ENCODE data around the gene GRIK1. TPM values are rescaled to one million over a fixed set of nuclear protein-coding genes. Genes with fewer than 3 reads are reported as not detected.
A peak's percentile ranks its signal among the peaks of the same experiment; 100 is the strongest.

GRIK1 gene
- polyA plus RNA-seq, 1 donor (not counting 4 experiments of a cell fraction or from before 2014, with no cell fraction given) = not detected

DNA sequence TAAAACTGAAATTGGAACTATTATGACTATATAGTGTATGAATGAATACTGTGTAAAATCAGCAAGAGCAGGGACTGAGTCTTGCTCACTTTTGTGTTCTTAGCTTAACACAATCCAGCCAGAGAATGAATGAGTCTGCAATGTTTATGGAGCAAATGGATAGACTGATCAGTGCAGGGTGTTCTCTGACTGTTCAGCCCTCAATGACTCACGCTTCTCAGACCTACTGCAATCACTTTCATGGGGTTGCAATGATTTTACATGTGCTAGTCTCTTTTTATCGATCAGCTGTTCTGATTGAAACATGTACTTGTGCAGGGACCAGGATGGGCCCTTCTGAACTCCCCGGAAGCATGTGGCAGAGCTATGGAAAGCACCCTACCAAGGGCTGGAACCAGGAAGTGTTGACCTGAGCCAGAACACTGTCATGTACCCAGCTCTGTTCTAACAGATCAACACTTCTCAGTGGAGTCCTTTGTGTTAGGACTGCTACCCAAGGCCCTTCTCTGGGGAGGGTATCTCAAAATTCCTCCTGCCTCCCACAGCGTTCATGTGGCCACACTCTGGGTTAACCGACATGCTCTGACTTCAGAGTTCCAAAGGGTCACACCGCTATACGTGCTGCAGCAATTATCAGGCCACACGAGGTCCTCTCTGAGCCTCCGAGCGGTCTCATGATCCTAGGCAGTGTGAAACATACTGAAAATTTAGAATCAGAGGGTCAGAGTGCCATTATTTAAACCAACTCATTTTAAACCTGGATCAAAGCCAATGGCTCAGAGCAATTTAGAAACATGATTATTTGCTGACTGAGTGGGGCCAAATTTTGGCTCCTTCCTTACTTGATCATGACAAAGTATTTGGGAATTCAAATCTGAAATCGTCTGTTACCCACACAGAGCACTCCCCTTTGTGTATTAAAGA is 35.2 kb downstream of the GRIK1 start:
- Histone ChIP-seq H3K27ac (ENCODE audit: control insufficient read depth, insufficient read depth, low read length) (no peak overlapping the region), H3K9me1 (ENCODE audit: control insufficient read depth, extremely low read depth, insufficient read depth, low read length) (no peaks in the 10 kb centered on the region)
- peak; percentile 17 for FAIRE-seq

DNA sequence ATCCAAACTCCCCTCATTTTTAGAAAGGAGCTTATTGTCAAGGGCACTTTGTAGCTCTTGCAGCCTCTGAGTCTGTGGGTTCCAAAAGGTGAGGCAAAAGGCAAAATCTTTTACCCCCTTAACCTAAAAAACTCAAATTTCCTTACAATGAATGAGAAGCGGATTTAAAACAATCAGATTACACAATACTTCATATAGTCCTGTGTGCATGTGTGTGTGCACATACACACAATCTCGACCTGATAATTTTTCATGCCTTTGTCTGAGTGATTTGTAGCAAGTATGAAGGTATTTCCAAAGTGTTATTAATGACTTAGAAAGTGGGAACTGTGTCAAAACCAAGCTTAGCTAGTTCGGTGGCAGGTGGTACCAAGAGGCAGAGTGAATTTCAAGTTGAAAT is 42.9 kb downstream of the GRIK1 start:
- H2AFZ ChIP-seq (ENCODE audit: control insufficient read depth, low read length) = no peak overlapping the region
- dilution Hi-C loops (cut with MboI; ENCODE audit: extremely low pct_ligation_motif_present, low sequenced_read_pairs) = no loop called here
- no peaks in the 10 kb centered on the region for H3K4me1 ChIP-seq (ENCODE audit: control insufficient read depth, extremely low read depth, insufficient read depth, low read length)
- no peak overlapping the region for H3K27ac ChIP-seq (ENCODE audit: control insufficient read depth, insufficient read depth, low read length)
- H3K4me3 ChIP-seq (ENCODE audit: control insufficient read depth in 2 of 3, extremely low read depth in 1 of 3, insufficient read depth in 2 of 3, low read depth in 1 of 3, low read length in 3 of 3) = no peak overlapping the region
- peaks cover 3% of the 10 kb centered on the region for H3K27me3 ChIP-seq (ENCODE audit: control insufficient read depth, extremely low read depth, insufficient read depth, low read length)
- DNase-seq (ENCODE audit: low read depth, low spot score) (no peak), FAIRE-seq (no peak)
- no peak overlapping the region for H3K4me2 ChIP-seq (ENCODE audit: control insufficient read depth, extremely low read depth, insufficient read depth, low read depth, low read length)
- TF ChIP-seq, protein P1, sequence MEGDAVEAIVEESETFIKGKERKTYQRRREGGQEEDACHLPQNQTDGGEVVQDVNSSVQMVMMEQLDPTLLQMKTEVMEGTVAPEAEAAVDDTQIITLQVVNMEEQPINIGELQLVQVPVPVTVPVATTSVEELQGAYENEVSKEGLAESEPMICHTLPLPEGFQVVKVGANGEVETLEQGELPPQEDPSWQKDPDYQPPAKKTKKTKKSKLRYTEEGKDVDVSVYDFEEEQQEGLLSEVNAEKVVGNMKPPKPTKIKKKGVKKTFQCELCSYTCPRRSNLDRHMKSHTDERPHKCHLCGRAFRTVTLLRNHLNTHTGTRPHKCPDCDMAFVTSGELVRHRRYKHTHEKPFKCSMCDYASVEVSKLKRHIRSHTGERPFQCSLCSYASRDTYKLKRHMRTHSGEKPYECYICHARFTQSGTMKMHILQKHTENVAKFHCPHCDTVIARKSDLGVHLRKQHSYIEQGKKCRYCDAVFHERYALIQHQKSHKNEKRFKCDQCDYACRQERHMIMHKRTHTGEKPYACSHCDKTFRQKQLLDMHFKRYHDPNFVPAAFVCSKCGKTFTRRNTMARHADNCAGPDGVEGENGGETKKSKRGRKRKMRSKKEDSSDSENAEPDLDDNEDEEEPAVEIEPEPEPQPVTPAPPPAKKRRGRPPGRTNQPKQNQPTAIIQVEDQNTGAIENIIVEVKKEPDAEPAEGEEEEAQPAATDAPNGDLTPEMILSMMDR (optimal IDR thresholded peaks at IDR 0.05 in 1 of 3, IDR thresholded peaks at IDR 0.05 in 1 of 3, conservative IDR thresholded peaks at IDR 0.05 in 1 of 3; ENCODE audit: extremely low read depth in 1 of 3, insufficient read depth in 2 of 3, low read length in 3 of 3) = no peak
- no peak for TF ChIP-seq EZH2 (IDR thresholded peaks at IDR 0.05; ENCODE audit: low read length)
- H3K9me3 ChIP-seq (ENCODE audit: control insufficient read depth, low read depth, low read length) = no peaks in the 10 kb centered on the region
- H3K9me1 ChIP-seq (ENCODE audit: control insufficient read depth, extremely low read depth, insufficient read depth, low read length) = no peaks in the 10 kb centered on the region
- H4K20me1 ChIP-seq (ENCODE audit: control insufficient read depth, extremely low read depth, insufficient read depth, low read length) = no peaks in the 10 kb centered on the region
- no peaks in the 10 kb centered on the region for H3K36me3 ChIP-seq (ENCODE audit: control insufficient read depth in 2 of 2, extremely low read depth in 1 of 2, insufficient read depth in 2 of 2, low read length in 2 of 2)
- H3K79me2 ChIP-seq (ENCODE audit: control insufficient read depth, insufficient read depth, low read length) = no peaks in the 10 kb centered on the region
- no peak overlapping the region for H3K9ac ChIP-seq (ENCODE audit: control insufficient read depth, extremely low read depth, insufficient read depth, low read length)

More for the DNA sequence above, 35.2 kb downstream of the GRIK1 start:
- Histone ChIP-seq H3K4me1 (ENCODE audit: control insufficient read depth, extremely low read depth, insufficient read depth, low read length) (peaks cover 7% of the 10 kb centered on the region), H3K4me3 (ENCODE audit: control insufficient read depth in 2 of 3, extremely low read depth in 1 of 3, insufficient read depth in 2 of 3, low read depth in 1 of 3, low read length in 3 of 3) (no peak overlapping the region), H3K27me3 (ENCODE audit: control insufficient read depth, extremely low read depth, insufficient read depth, low read length) (no peaks in the 10 kb centered on the region), H3K36me3 (ENCODE audit: control insufficient read depth in 2 of 2, extremely low read depth in 1 of 2, insufficient read depth in 2 of 2, low read length in 2 of 2) (no peaks in the 10 kb centered on the region), H3K79me2 (ENCODE audit: control insufficient read depth, insufficient read depth, low read length) (no peaks in the 10 kb centered on the region), H3K9ac (ENCODE audit: control insufficient read depth, extremely low read depth, insufficient read depth, low read length) (no peak overlapping the region), H3K9me3 (ENCODE audit: control insufficient read depth, low read depth, low read length) (no peaks in the 10 kb centered on the region), H2AFZ (ENCODE audit: control insufficient read depth, low read length) (no peak overlapping the region), H4K20me1 (ENCODE audit: control insufficient read depth, extremely low read depth, insufficient read depth, low read length) (no peaks in the 10 kb centered on the region), H3K4me2 (ENCODE audit: control insufficient read depth, extremely low read depth, insufficient read depth, low read depth, low read length) (no peak overlapping the region)
- DNase-seq (ENCODE audit: low read depth, low spot score) = no peak
- dilution Hi-C loops (cut with MboI; ENCODE audit: extremely low pct_ligation_motif_present, low sequenced_read_pairs) = no loop called here
- TF ChIP-seq, protein P1 (optimal IDR thresholded peaks at IDR 0.05 in 1 of 3, IDR thresholded peaks at IDR 0.05 in 1 of 3, conservative IDR thresholded peaks at IDR 0.05 in 1 of 3; ENCODE audit: extremely low read depth in 1 of 3, insufficient read depth in 2 of 3, low read length in 3 of 3) = no peak
- TF ChIP-seq EZH2 (IDR thresholded peaks at IDR 0.05; ENCODE audit: low read length) = no peak

Data from keratinocyte (primary cell).